Kidney (tissue), 14 donors: ENCODE data around the gene ADGRL3. TPM values are rescaled to one million over a fixed set of nuclear protein-coding genes. Genes with fewer than 3 reads are reported as not detected.

Experiments
- DNase-seq, 5 donors: peaks; one replicate each; pipeline ENCODE4 v3.0.0-alpha.2; 2013 to 2020
- FAIRE-seq: peaks from 2 replicates; lab custom pipeline; 2012; peaks lifted over from hg19 to GRCh38; lab: Jason Lieb, UNC
- H3K27ac ChIP-seq, 2 donors: one replicate each; pipeline ENCODE4 v1.7.0; 2013; ENCODE audit warnings: low read depth in 2 of 2, low read length in 2 of 2, inconsistent platforms in 1 of 2
- H3K27me3 ChIP-seq: one replicate; pipeline ENCODE4 v1.7.1; 2013; ENCODE audit warnings: low read length, inconsistent platforms; ENCODE audit not compliant: control insufficient read depth, insufficient read depth
- H3K36me3 ChIP-seq, 3 donors: one replicate each; pipeline versions ENCODE4 v1.7.0 to v1.7.1; 2013; ENCODE audit warnings: low read length in 3 of 3, control low read depth in 1 of 3, inconsistent platforms in 1 of 3; ENCODE audit not compliant: insufficient read depth in 3 of 3, control insufficient read depth in 2 of 3
- H3K4me1 ChIP-seq, 3 donors: one replicate each; pipeline versions ENCODE4 v1.7.0 to v1.7.1; 2013; ENCODE audit warnings: low read length in 3 of 3, inconsistent platforms in 1 of 3, low read depth in 1 of 3; ENCODE audit not compliant: control insufficient read depth in 2 of 3, insufficient read depth in 2 of 3
- H3K4me3 ChIP-seq, 3 donors: one replicate each; pipeline versions ENCODE4 v1.7.0 to v1.8.1; 2013; ENCODE audit warnings: low read length in 3 of 3, control low read depth in 1 of 3, inconsistent platforms in 1 of 3
- H3K9ac ChIP-seq, 3 donors: one replicate each; pipeline versions ENCODE4 v1.7.0 to v1.7.1; 2013; ENCODE audit warnings: low read length in 3 of 3, control low read depth in 1 of 3, inconsistent platforms in 1 of 3
- H3K9me3 ChIP-seq, 3 donors: one replicate each; pipeline versions ENCODE4 v1.7.0 to v1.7.1; 2013; ENCODE audit warnings: low read length in 3 of 3, control low read depth in 1 of 3, inconsistent platforms in 1 of 3; ENCODE audit not compliant: control insufficient read depth in 2 of 3, insufficient read depth in 1 of 3
- CTCF ChIP-seq: IDR thresholded peaks from 3 replicates; pipeline ENCODE4 v1.5.1; 2012; ENCODE audit warnings: mild to moderate bottlenecking, moderate library complexity, borderline replicate concordance; ENCODE audit not compliant: insufficient read depth; ENCODE audit errors: extremely low read depth
- intact Hi-C: fragments of 100-400 bp; cut with DNase I; formaldehyde crosslinking; loops from one replicate; pipeline ENCODE4 v1.11.1; 2022
- polyA plus RNA-seq: library from polyadenylated mRNA; stranded (reverse); fragments of 350-450 nt; fragmentation: Illumina TruSeq; extraction: RNeasy Lipid Tissue Mini Kit (QIAGEN cat#74804); gene quantifications from one replicate; pipeline ENCODE4 v1.2.3, GENCODE V29; 2014; ENCODE audit warnings: low read depth, low replicate concordance; ENCODE audit not compliant: insufficient read depth
- total RNA-seq: library from RNA; stranded (reverse); fragmentation: NEBNext Ultra II Directional; extraction: Animal tissue kit (Norgen Biotek cat#: 25700); gene quantifications from one replicate; pipeline ENCODE4 v1.2.1, GENCODE V29; 2021
- donor health status: control.
- donor health status: control.
- donor health status: control.
- donor health status: control.
- donor health status: control.
- donor health status: DM: yes; HTN: yes; CAD: no.
- donor health status: Normal renal cell carcinoma (clear cell type).

ADGRL3 gene
- total and polyA plus RNA-seq, 2 donors from 2014 or later: 1.3 to 8.9 TPM

GRCh38 chr4:61924131-61924530, 724.0 kb downstream of the ADGRL3 start:
- no peak for TF ChIP-seq CTCF
- H3K27me3 ChIP-seq: no peaks in the 10 kb centered on the region
- FAIRE-seq: no peak
- H3K27ac ChIP-seq: no peak overlapping the region
- no peak overlapping the region for H3K4me3 ChIP-seq
- DNase-seq: no peak
- H3K36me3 ChIP-seq: no peaks in the 10 kb centered on the region
- H3K4me1 ChIP-seq: peaks cover 0 to 4% (median 0%) of the 10 kb centered on the region in 3 donors
- no peaks in the 10 kb centered on the region for H3K9me3 ChIP-seq
- intact Hi-C loops: no loop called here
- H3K9ac ChIP-seq: no peak overlapping the region

GRCh38 chr4:61933527-61933926, 733.4 kb downstream of the ADGRL3 start:
- Histone ChIP-seq H3K9me3 (no peaks in the 10 kb centered on the region), H3K4me3 (no peak overlapping the region), H3K27ac (no peak overlapping the region), H3K36me3 (no peaks in the 10 kb centered on the region), H3K27me3 (no peaks in the 10 kb centered on the region), H3K9ac (no peak overlapping the region), H3K4me1 (no peaks in the 10 kb centered on the region)
- no peak for DNase-seq
- intact Hi-C loops: no loop called here
- FAIRE-seq: no peak
- no peak for TF ChIP-seq CTCF

- Histone ChIP-seq H3K4me3 (no peak overlapping the region), H3K9ac (no peak overlapping the region), H3K4me1 (no peaks in the 10 kb centered on the region), H3K9me3 (no peaks in the 10 kb centered on the region), H3K27ac (no peak overlapping the region), H3K27me3 (no peaks in the 10 kb centered on the region), H3K36me3 (no peaks in the 10 kb centered on the region)
- TF ChIP-seq CTCF: no peak
- FAIRE-seq: no peak
- intact Hi-C loops: no loop called here
- no peak for DNase-seq
These were observed 734.1 kb downstream of the ADGRL3 start for GRCh38 chr4:61934198-61934597.

GRCh38 chr4:61938250-61938846, 738.2 kb downstream of the ADGRL3 start:
- Histone ChIP-seq H3K9me3 (no peaks in the 10 kb centered on the region), H3K9ac (no peak overlapping the region), H3K27ac (no peak overlapping the region), H3K4me3 (no peak overlapping the region), H3K36me3 (no peaks in the 10 kb centered on the region), H3K4me1 (no peaks in the 10 kb centered on the region), H3K27me3 (no peaks in the 10 kb centered on the region)
- no peak for TF ChIP-seq CTCF
- intact Hi-C loops: no loop called here
- DNase-seq (no peak), FAIRE-seq (no peak)
